Measurements from ENCODE around the gene VEGFA.

VEGFA gene

DNA sequence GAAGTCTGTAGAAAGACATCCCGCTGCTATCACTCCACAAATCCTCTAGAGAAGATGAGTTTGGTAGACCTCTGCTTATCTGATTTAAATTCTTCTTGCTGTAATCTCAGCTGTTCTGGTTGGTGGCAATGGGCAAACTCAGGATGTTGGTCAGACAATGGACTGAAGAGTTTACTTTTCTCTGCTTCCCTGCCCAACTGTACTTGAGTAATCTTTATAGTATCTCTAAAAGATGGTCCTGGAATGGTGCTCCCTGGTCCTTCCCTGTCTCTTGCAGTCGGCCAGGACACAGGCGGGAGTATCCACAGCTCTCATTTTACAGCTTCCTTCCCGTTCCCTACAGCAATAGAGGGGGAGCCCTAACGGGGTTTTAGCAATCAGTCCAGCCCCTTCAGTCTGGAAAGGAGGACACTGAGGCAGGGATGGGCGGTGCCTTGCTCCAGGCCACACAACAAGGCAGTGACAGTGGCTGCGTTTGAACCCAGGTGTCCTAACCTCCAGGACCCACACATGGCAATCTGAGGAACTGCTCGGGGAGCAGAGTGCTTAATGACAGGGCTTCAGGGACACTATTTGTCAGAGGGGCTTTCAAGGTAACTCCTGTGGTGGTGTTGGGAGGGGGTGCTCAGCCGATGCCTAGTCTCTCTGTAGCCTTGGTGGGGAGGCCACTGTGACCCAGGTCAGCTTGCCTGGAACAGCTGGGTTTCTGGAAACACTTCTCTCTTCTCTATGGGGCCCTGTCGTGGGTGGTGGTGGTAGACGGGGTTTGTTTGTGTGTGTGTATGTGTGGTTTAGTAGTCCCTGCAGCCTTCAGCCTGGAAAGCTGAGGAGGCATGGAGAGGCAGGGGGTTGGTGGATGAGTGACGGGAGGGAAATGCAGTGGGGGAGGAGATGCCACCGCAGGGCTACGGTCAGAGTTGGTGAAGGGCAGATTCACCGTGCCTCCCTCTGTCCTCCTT, 9.5 kb upstream of the VEGFA start:
- no peak for DNase-seq

DNA sequence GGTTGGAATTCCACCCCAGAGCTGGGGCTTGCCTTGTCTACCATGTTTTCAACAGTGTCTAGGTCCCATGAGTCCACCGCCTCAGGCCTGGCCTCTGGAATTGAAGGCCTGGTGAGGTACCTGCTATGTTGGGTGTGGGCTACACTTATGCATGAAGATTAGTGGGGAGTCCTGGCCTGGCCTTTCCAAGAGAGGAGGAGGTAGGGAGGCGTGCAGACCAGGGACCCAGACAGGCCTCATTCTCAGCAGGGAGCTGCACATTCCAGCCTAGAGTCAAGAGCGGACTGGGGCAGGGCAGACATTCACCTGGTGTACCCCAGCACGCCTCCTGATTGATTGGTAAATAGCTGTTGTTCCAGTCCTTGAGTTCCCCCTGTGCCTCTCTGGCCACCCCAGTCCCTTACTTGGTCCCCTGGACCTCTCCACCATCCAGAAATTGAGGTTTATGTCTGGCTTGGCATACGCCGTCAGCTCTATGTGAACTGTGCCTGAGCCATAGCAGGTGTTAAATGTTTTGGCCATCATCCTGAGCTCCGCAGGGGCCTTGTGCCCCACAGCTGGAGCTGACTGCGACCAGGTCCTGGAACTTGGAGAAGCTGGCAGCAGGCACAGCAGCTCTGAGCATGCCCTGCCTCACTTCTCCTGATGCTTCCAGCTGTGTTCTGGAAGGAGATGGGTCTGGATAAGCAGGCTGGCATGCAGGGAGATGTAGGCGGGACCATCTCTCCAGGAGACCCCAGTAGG, 8.2 kb upstream of the VEGFA start:
- DNase-seq: no peak

GRCh38 chr6:43762410-43762768, 7.6 kb upstream of the VEGFA start:
- no peak for DNase-seq

DNA sequence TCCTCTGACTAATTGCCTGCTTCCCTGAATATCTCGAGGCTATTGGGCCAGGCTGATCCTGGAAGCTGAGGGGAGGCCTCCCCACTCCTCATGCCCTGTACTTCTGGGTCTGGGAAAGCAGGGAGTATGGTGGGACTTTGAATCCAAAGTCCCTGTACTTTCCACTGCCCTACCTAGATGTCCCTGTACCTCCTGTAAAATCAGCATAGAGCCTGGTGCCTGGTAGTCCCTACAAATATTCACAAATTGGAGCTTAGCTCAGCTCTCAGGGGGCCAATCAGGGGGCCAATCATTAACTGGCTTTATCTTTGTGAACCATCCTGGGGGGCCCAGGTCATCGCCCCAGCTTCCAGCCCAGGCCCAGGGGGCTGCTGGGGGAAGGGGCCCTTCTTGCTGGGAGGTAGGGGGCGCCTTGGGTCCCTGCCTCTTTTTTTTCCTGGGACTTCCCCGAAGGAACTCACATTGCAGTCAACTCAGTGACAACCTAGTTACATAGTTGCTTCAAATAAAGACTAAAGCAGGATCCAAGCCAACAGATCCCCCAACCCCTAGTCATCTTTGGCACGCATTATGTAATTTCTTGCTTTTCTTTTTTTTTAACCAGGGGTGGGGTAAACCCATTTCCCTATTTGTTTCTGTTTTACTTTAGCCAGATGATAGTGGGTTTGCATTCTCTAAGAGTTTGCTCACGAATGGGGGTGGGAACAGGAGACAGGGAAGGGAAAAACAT, 6.9 kb upstream of the VEGFA start:
- no peak for DNase-seq

DNA sequence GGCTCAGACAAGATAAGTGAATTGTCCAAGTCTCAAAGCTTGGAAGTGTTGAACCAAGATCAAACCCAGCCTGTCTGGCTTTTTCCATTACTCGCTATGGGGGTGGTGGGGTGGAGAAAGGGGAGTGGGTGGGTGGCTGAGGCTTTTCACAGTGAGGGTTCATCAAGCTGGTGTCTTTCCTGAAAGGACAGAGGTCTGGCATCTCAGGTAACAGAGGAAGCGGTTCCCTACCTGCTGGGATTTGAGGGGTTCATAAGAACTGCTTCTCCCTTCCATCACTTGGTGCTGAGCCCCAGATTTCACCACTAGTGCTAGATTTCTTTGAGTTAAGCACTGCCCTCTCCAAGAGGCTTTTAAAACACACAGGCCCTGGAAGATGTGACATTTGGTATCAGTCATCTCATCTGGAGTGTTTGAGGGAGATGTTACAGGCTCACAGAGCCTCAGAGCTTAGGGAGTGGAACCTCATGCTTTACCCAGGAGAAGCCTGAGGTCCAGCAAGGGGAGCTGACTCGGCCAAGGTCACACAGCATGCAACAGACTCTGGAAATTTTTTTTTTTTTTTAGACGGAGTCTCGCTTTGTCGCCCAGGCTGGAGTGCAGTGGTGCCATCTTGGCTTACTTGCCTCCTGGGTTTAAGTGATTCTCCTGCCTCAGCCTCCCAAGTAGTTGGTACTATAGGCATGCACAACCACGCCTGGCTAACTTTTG, 6.0 kb upstream of the VEGFA start:
- no peak for DNase-seq

DNA sequence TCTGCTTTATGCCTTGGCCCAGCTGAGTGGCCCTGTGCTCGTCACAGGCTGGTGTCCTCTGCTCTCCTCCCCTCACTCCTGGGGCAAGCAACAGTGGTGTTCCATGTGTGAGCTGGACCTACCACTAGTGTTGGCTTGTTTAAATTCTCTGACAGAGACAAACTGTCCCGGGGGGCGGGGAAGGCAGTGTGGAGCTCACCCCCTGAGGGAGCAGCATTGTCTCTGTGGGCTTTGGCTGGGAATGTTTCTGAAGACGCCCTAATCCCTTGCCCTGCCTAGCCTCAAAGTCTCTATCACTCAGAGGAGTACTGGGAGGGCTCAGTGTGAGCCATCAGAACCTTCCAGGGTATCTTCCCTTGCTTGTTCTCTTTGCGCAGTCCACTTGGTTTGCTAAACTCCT, 5.2 kb upstream of the VEGFA start:
- DNase-seq: no peak

DNA sequence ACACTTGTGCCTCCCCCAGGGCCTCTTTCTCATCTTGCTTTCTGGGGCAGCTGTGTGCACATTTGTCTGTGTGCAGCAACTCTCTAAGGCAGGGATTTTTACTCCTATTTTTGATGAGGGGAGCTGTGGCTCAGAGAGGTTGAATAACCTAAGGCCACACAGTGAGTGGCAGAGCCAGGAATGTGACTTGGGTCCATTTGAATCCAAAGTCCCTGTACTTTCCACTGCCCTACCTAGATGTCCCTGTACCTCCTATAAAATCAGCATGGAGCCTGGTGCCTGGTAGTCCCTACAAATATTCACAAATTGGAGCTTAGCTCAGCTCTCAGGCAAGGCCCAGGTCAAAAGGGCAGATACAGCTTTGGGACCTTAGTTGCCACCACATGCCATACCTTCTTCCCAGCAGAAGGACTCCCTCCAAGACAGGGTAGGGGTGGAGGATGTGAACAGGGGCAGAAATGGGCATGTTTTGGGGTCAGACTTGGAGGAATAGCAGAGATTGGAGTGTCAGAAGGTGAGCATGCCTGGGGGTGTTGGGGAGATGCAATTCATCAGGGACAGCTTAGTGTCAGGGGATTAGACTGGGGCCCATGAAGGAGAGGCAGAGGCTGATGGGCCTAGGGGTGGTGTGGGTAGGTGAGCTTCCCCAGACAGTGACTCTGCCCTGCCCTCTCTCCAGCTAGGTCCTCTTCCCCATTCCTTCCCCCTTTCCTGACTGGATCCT, 4.1 kb upstream of the VEGFA start:
- DNase-seq: no peak

DNA sequence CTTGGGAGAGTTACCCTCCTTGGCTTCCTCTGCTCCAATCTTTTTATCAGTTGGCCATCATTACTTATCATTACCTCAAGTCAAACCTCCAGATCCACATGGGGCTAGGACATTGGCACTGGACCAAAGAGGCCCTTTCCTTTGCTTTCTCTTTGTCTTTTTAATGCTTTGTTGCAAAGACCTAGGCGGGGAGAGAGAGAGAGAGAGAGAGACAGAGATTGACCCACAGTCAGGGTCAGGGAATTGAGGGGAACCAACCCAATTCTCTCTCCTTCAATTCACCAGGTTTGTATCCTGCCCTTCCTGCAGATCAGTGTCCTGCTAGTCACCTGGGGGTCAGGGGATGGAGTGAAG, 3.5 kb upstream of the VEGFA start:
- no peak for DNase-seq

GRCh38 chr6:43766964-43767461, 3.0 kb upstream of the VEGFA start:
- no peak for DNase-seq

GRCh38 chr6:43767553-43768505, 2.2 kb upstream of the VEGFA start:
- no peak for DNase-seq

DNA sequence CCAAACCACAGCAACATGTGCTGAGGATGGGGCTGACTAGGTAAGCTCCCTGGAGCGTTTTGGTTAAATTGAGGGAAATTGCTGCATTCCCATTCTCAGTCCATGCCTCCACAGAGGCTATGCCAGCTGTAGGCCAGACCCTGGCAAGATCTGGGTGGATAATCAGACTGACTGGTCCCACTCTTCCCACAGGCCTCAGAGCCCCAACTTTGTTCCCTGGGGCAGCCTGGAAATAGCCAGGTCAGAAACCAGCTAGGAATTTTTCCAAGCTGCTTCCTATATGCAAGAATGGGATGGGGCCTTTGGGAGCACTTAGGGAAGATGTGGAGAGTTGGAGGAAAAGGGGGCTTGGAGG, 1.5 kb upstream of the VEGFA start:
- DNase-seq: no peak

GRCh38 chr6:43768983-43769525, 957 bp upstream of the VEGFA start:
- DNase-seq: no peak

DNA sequence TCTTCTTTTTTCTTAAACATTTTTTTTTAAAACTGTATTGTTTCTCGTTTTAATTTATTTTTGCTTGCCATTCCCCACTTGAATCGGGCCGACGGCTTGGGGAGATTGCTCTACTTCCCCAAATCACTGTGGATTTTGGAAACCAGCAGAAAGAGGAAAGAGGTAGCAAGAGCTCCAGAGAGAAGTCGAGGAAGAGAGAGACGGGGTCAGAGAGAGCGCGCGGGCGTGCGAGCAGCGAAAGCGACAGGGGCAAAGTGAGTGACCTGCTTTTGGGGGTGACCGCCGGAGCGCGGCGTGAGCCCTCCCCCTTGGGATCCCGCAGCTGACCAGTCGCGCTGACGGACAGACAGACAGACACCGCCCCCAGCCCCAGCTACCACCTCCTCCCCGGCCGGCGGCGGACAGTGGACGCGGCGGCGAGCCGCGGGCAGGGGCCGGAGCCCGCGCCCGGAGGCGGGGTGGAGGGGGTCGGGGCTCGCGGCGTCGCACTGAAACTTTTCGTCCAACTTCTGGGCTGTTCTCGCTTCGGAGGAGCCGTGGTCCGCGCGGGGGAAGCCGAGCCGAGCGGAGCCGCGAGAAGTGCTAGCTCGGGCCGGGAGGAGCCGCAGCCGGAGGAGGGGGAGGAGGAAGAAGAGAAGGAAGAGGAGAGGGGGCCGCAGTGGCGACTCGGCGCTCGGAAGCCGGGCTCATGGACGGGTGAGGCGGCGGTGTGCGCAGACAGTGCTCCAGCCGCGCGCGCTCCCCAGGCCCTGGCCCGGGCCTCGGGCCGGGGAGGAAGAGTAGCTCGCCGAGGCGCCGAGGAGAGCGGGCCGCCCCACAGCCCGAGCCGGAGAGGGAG, 580 bp downstream of the VEGFA start:
- DNase-seq: no peak

GRCh38 chr6:43771210-43771857, 1.3 kb downstream of the VEGFA start:
- peak; percentile 47 for DNase-seq

- DNase-seq: peak; percentile 18
These were observed 2.1 kb downstream of the VEGFA start for GRCh38 chr6:43771858-43772680.

DNA sequence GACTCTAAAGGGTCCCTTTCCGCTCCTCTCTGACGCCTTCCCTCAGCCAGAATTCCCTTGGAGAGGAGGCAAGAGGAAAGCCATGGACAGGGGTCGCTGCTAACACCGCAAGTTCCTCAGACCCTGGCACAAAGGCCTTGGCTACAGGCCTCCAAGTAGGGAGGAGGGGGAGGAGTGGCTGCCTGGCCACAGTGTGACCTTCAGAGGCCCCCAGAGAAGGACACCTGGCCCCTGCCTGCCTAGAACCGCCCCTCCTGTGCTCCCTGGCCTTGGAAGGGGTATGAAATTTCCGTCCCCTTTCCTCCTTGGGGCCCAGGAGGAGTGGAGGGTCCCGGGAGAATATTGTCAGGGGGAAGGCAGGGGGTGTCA, 2.7 kb downstream of the VEGFA start:
- no peak for DNase-seq

DNA sequence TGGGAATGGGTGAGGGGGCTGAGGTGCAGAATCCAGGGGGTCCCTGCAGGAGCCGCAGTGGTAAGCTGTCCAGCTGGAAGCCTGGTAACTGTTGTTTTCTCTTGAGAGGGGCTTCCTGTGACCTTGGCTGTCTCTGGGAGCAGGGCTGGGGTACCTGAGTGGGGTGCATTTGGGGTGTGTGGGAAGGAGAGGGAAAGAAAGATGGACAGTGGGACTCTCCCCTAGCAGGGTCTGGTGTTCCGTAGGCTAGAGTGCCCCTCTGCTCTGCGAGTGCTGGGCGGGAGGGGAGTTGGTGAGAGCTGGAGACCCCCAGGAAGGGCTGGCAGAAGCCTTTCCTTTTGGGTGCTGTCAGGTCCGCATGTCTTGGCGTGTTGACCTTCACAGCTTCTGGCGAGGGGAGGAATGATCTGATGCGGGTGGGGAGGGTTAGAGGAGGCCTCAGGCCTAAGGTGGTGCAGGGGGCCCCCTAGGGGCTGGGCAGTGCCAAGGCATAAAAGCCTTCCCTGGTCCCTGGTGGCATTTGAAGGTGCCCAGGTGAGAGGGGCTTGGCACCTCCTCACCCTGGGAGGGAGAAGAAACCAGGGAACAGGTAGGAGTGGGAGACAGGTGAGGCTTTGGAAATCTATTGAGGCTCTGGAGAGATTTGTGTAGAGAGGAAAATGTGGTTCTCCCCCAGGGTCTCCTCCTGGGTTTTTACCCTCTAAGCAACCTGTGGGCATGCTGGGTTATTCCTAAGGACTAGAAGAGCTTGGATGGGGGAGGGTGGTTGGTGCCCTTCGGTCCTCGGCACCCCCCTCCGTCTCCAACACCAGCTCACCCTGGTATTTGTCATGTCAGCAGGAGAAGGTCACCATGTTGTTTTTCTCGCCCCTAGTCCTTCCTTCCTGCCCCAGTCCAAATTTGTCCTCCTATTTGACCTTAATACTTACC, 3.3 kb downstream of the VEGFA start:
- DNase-seq: peak; percentile 40

All from activated CD4-positive, alpha-beta T cell treated with anti-CD3 and anti-CD28 coated beads, Interleukin-2, amount 50 U/mL, for 1 hour (primary cell).